ENCODE results near the gene DNAAF9. TPM values are rescaled to one million over a fixed set of nuclear protein-coding genes. Genes with fewer than 3 reads are reported as not detected.

The DNAAF9 gene
- total and polyA plus RNA-seq, 9 donors = 10.3 to 20.3 (median 17.5) TPM

- intact Hi-C loops (cut with DNase I) = no loop called here
- WGBS, 3 donors = 60 to 81% (median 62%) methylated on average over 2 of the region's 2 CpGs
- no peak overlapping the region for H3K4me3 ChIP-seq
Observed at GRCh38 chr20:3452136-3452535, 44.7 kb upstream of the DNAAF9 start.

DNA sequence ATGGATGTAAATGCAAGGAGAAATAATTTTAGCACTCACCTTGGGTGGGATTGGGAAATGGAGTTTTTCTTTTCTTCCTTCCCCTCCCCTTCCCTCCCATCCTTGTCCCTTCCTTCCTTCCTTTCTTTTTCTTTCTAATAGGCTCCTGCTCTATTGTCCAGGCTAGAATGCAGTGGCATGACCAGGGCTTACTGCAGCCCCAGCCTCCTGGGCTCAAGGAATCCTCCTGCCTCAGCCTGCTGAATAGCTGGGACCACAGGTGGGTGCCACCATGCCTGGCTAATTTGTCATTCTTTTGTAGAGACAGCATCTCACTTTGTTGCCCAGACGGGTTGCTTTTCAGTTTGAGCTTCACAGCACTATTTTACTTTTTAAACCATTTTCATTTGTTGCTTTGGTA is 41.9 kb upstream of the DNAAF9 start:
- no peak overlapping the region for H3K4me3 ChIP-seq
- no peaks in the 10 kb centered on the region for H3K4me1 ChIP-seq (ENCODE audit: insufficient read depth)
- 69 to 74% (median 72%) methylated on average over 1 of the region's 1 CpG for WGBS, 3 donors
- no peaks in the 10 kb centered on the region for H3K27me3 ChIP-seq
- no peaks in the 10 kb centered on the region for H3K9me3 ChIP-seq
- DNase-seq = no peak
- H3K36me3 ChIP-seq = no peaks in the 10 kb centered on the region
- intact Hi-C loops (cut with DNase I) = no loop called here
- no peak for TF ChIP-seq POLR2A (IDR thresholded peaks at IDR 0.05)
- TF ChIP-seq CTCF (IDR thresholded peaks at IDR 0.05) = no peak
- no peak for TF ChIP-seq EP300 (IDR thresholded peaks at IDR 0.05)
- no peak overlapping the region for H3K27ac ChIP-seq

More at GRCh38 chr20:3452136-3452535, 44.7 kb upstream of the DNAAF9 start:
- Histone ChIP-seq H3K27ac (no peak overlapping the region), H3K27me3 (no peaks in the 10 kb centered on the region), H3K4me1 (ENCODE audit: insufficient read depth) (no peaks in the 10 kb centered on the region), H3K9me3 (no peaks in the 10 kb centered on the region), H3K36me3 (no peaks in the 10 kb centered on the region)
- TF ChIP-seq EP300 (IDR thresholded peaks at IDR 0.05) = no peak
- TF ChIP-seq CTCF (IDR thresholded peaks at IDR 0.05) = no peak
- TF ChIP-seq POLR2A (IDR thresholded peaks at IDR 0.05) = no peak
- DNase-seq = no peak

- intact Hi-C loops (cut with DNase I) = no loop called here
- H3K27me3 ChIP-seq = no peaks in the 10 kb centered on the region
- no peak for DNase-seq
- no peaks in the 10 kb centered on the region for H3K9me3 ChIP-seq
- no peak overlapping the region for H3K27ac ChIP-seq
- no peaks in the 10 kb centered on the region for H3K36me3 ChIP-seq
- TF ChIP-seq CTCF (IDR thresholded peaks at IDR 0.05) (no peak), POLR2A (IDR thresholded peaks at IDR 0.05) (no peak), EP300 (IDR thresholded peaks at IDR 0.05) (no peak)
- WGBS, 3 donors = 79 to 80% (median 79%) methylated on average over 2 of the region's 2 CpGs
- no peaks in the 10 kb centered on the region for H3K4me1 ChIP-seq (ENCODE audit: insufficient read depth)
- no peak overlapping the region for H3K4me3 ChIP-seq
Observed at GRCh38 chr20:3447321-3447720, 39.9 kb upstream of the DNAAF9 start.

DNA sequence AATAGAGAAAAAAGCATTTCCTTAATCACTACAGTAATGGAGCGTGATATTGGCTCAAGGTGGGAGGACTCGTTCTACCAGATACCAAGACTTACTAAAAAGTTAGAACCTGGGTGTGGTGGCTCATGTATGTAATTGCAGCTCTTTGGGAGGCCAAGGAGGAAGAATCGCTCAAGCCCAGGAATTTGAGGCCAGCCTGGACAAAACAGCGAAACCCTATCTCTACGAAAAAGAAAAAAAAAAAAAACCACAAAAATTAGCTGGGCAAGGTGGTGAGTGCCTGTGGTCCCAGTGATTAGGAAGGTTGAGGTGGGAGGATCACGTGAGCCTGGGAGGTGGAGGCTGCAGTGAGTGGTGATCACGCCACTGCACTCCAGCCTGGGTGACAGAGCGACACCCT is 39.3 kb upstream of the DNAAF9 start:
- Histone ChIP-seq H3K27me3 (no peaks in the 10 kb centered on the region), H3K36me3 (no peaks in the 10 kb centered on the region), H3K4me1 (ENCODE audit: insufficient read depth) (no peaks in the 10 kb centered on the region), H3K27ac (no peak overlapping the region), H3K4me3 (no peak overlapping the region), H3K9me3 (no peaks in the 10 kb centered on the region)
- DNase-seq = no peak
- WGBS, 3 donors = 83 to 86% (median 86%) methylated on average over 8 of the region's 8 CpGs
- intact Hi-C loops (cut with DNase I) = no loop called here
- TF ChIP-seq CTCF (IDR thresholded peaks at IDR 0.05) = no peak
- TF ChIP-seq POLR2A (IDR thresholded peaks at IDR 0.05) = no peak
- TF ChIP-seq EP300 (IDR thresholded peaks at IDR 0.05) = no peak
